HG03378 (cell line): ENCODE measurements around the gene AQP3.
"Not testable (repeated sequence)": the region's sequence is repeated elsewhere in the genome, so short reads cannot be mapped to it uniquely, and the experiment has no call there.

ENCODE experiments used
- ATAC-seq: cut with Tn5 transposase; IDR thresholded peaks from one replicate; pipeline ENCODE4 v1.9.1; 2021; ENCODE audit warnings: mild to moderate bottlenecking, moderate library complexity; ENCODE audit not compliant: unreplicated experiment

Gene AQP3

GRCh38 chr9:33443464-33444154, 3.8 kb downstream of the AQP3 start:
- no peak for ATAC-seq

- no peak for ATAC-seq
These were observed 4.3 kb downstream of the AQP3 start for GRCh38 chr9:33443047-33443446.

- ATAC-seq: no peak
These were observed 5.3 kb downstream of the AQP3 start for GRCh38 chr9:33442125-33442524.

- ATAC-seq: no peak
These were observed 6.8 kb downstream of the AQP3 start for GRCh38 chr9:33440609-33441008.

GRCh38 chr9:33440204-33440603, 7.2 kb downstream of the AQP3 start:
- no peak for ATAC-seq

- ATAC-seq: no peak
These were observed 7.7 kb downstream of the AQP3 start for GRCh38 chr9:33439731-33440130.

GRCh38 chr9:33438926-33439680, 8.3 kb downstream of the AQP3 start:
- ATAC-seq: no peak

- ATAC-seq: no peak
These were observed 9.5 kb downstream of the AQP3 start for GRCh38 chr9:33437898-33438297.

- no peak for ATAC-seq
These were observed 10.2 kb downstream of the AQP3 start for GRCh38 chr9:33437205-33437604.

- ATAC-seq: no peak
These were observed 10.9 kb downstream of the AQP3 start for GRCh38 chr9:33436445-33436844.

- no peak for ATAC-seq
These were observed 11.5 kb downstream of the AQP3 start for GRCh38 chr9:33435821-33436277.

- no peak for ATAC-seq
These were observed 12.9 kb downstream of the AQP3 start for GRCh38 chr9:33434317-33435105.

GRCh38 chr9:33433871-33434270, 13.5 kb downstream of the AQP3 start:
- ATAC-seq: no peak

GRCh38 chr9:33431420-33431819, 16.0 kb downstream of the AQP3 start:
- no peak for ATAC-seq

- ATAC-seq: no peak
These were observed 16.5 kb downstream of the AQP3 start for GRCh38 chr9:33430942-33431341.

GRCh38 chr9:33429256-33429985, 18.0 kb downstream of the AQP3 start:
- no peak for ATAC-seq

GRCh38 chr9:33426843-33427293, 20.5 kb downstream of the AQP3 start:
- no peak for ATAC-seq

- ATAC-seq: no peak
These were observed 22.3 kb downstream of the AQP3 start for GRCh38 chr9:33425128-33425533.

GRCh38 chr9:33424492-33424891, 22.9 kb downstream of the AQP3 start:
- not testable (repeated sequence) for ATAC-seq

GRCh38 chr9:33424043-33424442, 23.4 kb downstream of the AQP3 start:
- ATAC-seq: not testable (repeated sequence)
